Endodermal cell (in vitro differentiated cells): ENCODE data around the gene BBIP1. TPM values are rescaled to one million over a fixed set of nuclear protein-coding genes. Genes with fewer than 3 reads are reported as not detected.

Source experiments
- DNase-seq: peaks from one replicate; pipeline ENCODE4 v3.0.0-alpha.2; 2017
- H3K27ac ChIP-seq: 2 replicates; pipeline ENCODE4 v1.5.1; 2013; ENCODE audit warnings: mild to moderate bottlenecking, low read depth, low read length, moderate library complexity
- H3K27me3 ChIP-seq: 2 replicates; pipeline ENCODE4 v1.6.1; 2013; ENCODE audit warnings: mild to moderate bottlenecking, low read length, moderate library complexity; ENCODE audit not compliant: insufficient read depth, control insufficient read depth, poor library complexity, severe bottlenecking
- H3K36me3 ChIP-seq: 2 replicates; pipeline ENCODE4 v1.7.0; 2013; ENCODE audit warnings: mild to moderate bottlenecking, low read length, moderate library complexity; ENCODE audit not compliant: control insufficient read depth, insufficient read depth
- H3K4me1 ChIP-seq: one replicate; pipeline ENCODE4 v1.7.0; 2013; ENCODE audit warnings: low read length; ENCODE audit not compliant: control insufficient read depth, insufficient read depth
- H3K4me3 ChIP-seq: 2 replicates; pipeline ENCODE4 v1.5.1; 2013; ENCODE audit warnings: mild to moderate bottlenecking, low read length, moderate library complexity
- H3K9ac ChIP-seq: 2 replicates; pipeline ENCODE4 v1.6.1; 2013; ENCODE audit warnings: mild to moderate bottlenecking, low read length, moderate library complexity; ENCODE audit not compliant: poor library complexity, severe bottlenecking; ENCODE audit errors: extremely low read depth
- H3K9me3 ChIP-seq: 2 replicates; pipeline ENCODE4 v1.6.1; 2013; ENCODE audit warnings: mild to moderate bottlenecking, low read length, moderate library complexity; ENCODE audit not compliant: control insufficient read depth
- H3K27ac Mint-ChIP-seq: 2 replicates; pipeline ENCODE4 v1.8.0; 2020; ENCODE audit warnings: mixed read lengths
- H3K27me3 Mint-ChIP-seq: 2 replicates; pipeline ENCODE4 v1.8.0; 2021; ENCODE audit warnings: mild to moderate bottlenecking, mixed read lengths; ENCODE audit not compliant: insufficient read depth
- H3K36me3 Mint-ChIP-seq: 2 replicates; pipeline ENCODE4 v1.8.0; 2020; ENCODE audit warnings: low read depth, mixed read lengths
- H3K4me1 Mint-ChIP-seq: 2 replicates; pipeline ENCODE4 v1.8.0; 2020; ENCODE audit warnings: mixed read lengths
- H3K4me3 Mint-ChIP-seq: 2 replicates; pipeline ENCODE4 v1.8.0; 2020; ENCODE audit warnings: mild to moderate bottlenecking, moderate library complexity, mixed read lengths
- H3K9me3 Mint-ChIP-seq: 2 replicates; pipeline ENCODE4 v1.8.0; 2020; ENCODE audit warnings: mild to moderate bottlenecking, mixed read lengths
- CTCF ChIP-seq: fragments of 200-600 bp; sonication (generic); conservative IDR thresholded peaks from 2 replicates; pipeline ENCODE4 v1.5.0; 2021; ENCODE audit warnings: antibody characterized with exemption, mild to moderate bottlenecking
- WGBS, 2 experiments: methylation state at CpG; one replicate each; pipeline versions ENCODE4 v1.1.5 to v1.1.7; 2013; ENCODE audit warnings: missing lambda C conversion rate in 2 of 2, mixed read lengths in 1 of 2; ENCODE audit not compliant: insufficient coverage in 1 of 2, insufficient read length in 1 of 2; 5-methylcytosine and 5-hydroxymethylcytosine counted together
- total RNA-seq, 2 donors: library from RNA; stranded (reverse); fragmentation: NEBNext Ultra II Directional in 1 of 2; extraction: Animal tissue kit (Norgen Biotek cat#: 25700) in 1 of 2; gene quantifications; 2 replicates in 1 of 2; 3 replicates in 1 of 2; pipeline ENCODE4 v1.2.1, GENCODE V29; 2021

Gene BBIP1
- total RNA-seq, 2 donors from 2014 or later: 27.6 to 32.8 TPM

DNA sequence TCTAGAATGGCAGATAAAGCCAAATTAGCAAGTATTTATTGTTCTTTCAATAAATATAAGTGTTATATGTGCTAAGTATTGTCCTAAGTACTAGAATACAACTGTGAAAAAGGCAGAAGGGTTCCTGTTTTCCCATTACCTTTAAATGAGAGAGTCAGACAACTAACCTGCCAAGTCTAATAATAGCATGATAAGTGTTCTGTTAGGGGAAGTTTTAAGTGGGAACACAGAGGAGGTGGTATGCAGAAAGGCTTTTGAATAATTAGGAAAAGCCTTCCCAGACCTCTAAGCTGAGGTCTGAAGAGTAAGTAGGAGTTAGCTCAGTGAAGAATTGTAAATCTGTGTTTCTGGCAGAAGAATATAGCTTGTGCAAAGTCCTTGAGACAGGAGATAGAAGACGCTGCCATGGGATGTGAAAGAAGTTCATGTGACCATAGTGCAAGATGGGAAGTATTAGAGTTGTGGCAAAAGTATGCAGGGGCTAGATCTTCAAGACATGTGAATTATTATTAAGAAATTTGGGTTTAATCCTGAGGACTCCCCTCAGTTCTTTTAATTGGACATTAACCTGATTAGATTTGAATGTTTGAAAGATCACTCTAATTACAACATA lies 12.9 kb upstream of the BBIP1 start:
- H3K4me3 ChIP-seq: no peak overlapping the region
- Mint-ChIP-seq H3K27me3 (no peaks in the 10 kb centered on the region), H3K27ac (no peak overlapping the region), H3K9me3 (no peaks in the 10 kb centered on the region), H3K36me3 (no peaks in the 10 kb centered on the region), H3K4me3 (no peak overlapping the region), H3K4me1 (peaks cover 5% of the 10 kb centered on the region)
- WGBS, 2 experiments: 64 to 91% methylated on average over 1 of the region's 1 CpG
- peaks cover 12% of the 10 kb centered on the region for H3K4me1 ChIP-seq
- peaks cover 5% of the 10 kb centered on the region for H3K36me3 ChIP-seq
- H3K9ac ChIP-seq: no peak overlapping the region
- H3K27ac ChIP-seq: no peak overlapping the region
- no peak for DNase-seq
- no peak for TF ChIP-seq CTCF
- H3K9me3 ChIP-seq: no peaks in the 10 kb centered on the region
- no peaks in the 10 kb centered on the region for H3K27me3 ChIP-seq

DNA sequence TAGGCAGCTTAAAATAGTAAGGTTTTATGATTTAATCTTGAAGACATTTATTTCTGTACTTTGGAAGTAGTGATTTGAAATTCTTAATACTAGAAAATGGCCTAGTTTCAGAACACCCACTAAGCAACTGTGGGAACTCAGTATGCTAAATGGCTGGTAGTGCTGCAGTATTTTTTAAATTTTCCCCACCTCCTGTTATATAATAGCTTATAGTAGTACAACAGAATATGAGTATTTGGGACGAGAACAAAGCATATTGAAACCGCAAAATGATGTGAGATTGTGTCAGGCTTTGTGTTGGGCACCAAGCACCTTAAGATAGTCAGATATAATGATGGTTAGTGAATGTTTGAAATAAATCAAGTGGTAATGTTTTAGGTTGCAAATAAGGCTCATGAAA lies 8.5 kb upstream of the BBIP1 start:
- 90 to 98% methylated on average over 2 of the region's 2 CpGs for WGBS, 2 experiments
- H3K27me3 Mint-ChIP-seq: no peaks in the 10 kb centered on the region

DNA sequence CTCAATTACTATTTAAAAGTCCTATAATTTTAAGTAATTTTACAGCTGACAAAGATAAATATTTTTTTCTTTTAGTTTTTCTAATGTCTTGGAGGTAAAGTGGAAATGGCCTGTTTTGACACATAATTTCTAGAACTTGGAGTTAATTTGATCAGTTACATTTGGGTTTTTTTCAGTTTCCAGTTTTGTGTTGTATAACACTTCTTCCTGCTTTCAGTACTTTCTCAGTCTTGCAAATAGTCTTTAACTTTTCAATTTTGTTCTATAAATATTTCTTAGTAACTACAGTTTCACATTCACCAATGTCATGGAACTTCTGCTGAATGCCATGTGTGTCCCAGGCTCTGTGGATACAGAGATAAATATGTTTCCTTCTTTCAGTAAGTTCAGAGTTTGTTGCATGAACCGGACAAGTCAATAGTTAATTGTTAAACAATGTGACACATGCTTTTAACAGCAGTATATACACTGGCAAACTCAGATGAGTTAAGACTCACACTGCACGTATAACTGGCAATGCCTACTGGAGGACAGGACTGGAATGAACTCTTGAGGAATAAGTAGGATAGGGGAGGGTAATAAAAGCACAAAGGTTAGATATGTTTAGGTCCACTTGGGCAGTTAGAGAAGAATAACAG lies 5.0 kb upstream of the BBIP1 start:
- no peaks in the 10 kb centered on the region for H3K4me1 ChIP-seq
- Mint-ChIP-seq H3K27ac (no peak overlapping the region), H3K4me1 (no peaks in the 10 kb centered on the region), H3K36me3 (no peaks in the 10 kb centered on the region), H3K27me3 (no peaks in the 10 kb centered on the region), H3K4me3 (no peak overlapping the region), H3K9me3 (no peaks in the 10 kb centered on the region)
- H3K9ac ChIP-seq: no peak overlapping the region
- H3K27ac ChIP-seq: no peak overlapping the region
- no peaks in the 10 kb centered on the region for H3K36me3 ChIP-seq
- TF ChIP-seq CTCF: no peak
- no peak for DNase-seq
- no peak overlapping the region for H3K4me3 ChIP-seq
- H3K27me3 ChIP-seq: no peaks in the 10 kb centered on the region
- 94 to 97% methylated on average over 2 of the region's 2 CpGs for WGBS, 2 experiments
- H3K9me3 ChIP-seq: no peaks in the 10 kb centered on the region

More for the DNA sequence above, 8.5 kb upstream of the BBIP1 start:
- Histone ChIP-seq H3K9ac (no peak overlapping the region), H3K36me3 (no peaks in the 10 kb centered on the region), H3K4me3 (no peak overlapping the region), H3K4me1 (peaks cover 7% of the 10 kb centered on the region), H3K27me3 (no peaks in the 10 kb centered on the region), H3K9me3 (no peaks in the 10 kb centered on the region), H3K27ac (no peak overlapping the region)
- Mint-ChIP-seq H3K9me3 (no peaks in the 10 kb centered on the region), H3K27ac (no peak overlapping the region), H3K4me3 (no peak overlapping the region), H3K36me3 (no peaks in the 10 kb centered on the region), H3K4me1 (peaks cover 5% of the 10 kb centered on the region)
- no peak for DNase-seq
- no peak for TF ChIP-seq CTCF
